Renal pelvis (tissue), 4 donors: ENCODE data around the gene CTNNA2. TPM values are rescaled to one million over a fixed set of nuclear protein-coding genes. Genes with fewer than 3 reads are reported as not detected.
A peak's percentile ranks its signal among the peaks of the same experiment; 100 is the strongest.

Source experiments
- DNase-seq: peaks from one replicate; pipeline ENCODE4 v3.0.0-alpha.2; 2013
- polyA plus RNA-seq, 3 donors: library from polyadenylated mRNA; unstranded; fragments of 120-200 nt; gene quantifications; one replicate each; pipeline ENCODE4 v1.2.1, GENCODE V29; 2013; ENCODE audit not compliant: insufficient read length in 3 of 3

CTNNA2 gene
- polyA plus RNA-seq, 3 donors = 4.0 to 5.2 (median 4.2) TPM

DNA sequence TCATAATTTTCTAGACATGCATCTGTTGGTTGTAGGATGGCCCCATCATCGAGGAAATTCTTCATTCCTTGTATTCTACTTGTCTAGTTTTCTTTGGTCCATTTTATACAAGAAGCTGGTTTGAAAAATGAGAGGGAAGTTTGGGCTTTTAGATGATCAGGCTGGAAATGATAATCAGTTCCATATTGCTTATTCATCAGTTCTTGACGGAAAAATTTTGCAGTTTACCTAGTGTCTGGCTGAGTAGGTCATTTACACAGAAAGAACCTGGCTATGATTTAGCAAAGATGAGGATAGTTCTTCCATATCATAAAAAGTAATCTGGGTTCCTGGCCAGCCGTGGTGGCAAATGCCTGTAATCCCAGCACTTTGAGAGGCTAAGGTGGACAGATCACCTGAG lies 416.8 kb downstream of the CTNNA2 start:
- DNase-seq = no peak

DNA sequence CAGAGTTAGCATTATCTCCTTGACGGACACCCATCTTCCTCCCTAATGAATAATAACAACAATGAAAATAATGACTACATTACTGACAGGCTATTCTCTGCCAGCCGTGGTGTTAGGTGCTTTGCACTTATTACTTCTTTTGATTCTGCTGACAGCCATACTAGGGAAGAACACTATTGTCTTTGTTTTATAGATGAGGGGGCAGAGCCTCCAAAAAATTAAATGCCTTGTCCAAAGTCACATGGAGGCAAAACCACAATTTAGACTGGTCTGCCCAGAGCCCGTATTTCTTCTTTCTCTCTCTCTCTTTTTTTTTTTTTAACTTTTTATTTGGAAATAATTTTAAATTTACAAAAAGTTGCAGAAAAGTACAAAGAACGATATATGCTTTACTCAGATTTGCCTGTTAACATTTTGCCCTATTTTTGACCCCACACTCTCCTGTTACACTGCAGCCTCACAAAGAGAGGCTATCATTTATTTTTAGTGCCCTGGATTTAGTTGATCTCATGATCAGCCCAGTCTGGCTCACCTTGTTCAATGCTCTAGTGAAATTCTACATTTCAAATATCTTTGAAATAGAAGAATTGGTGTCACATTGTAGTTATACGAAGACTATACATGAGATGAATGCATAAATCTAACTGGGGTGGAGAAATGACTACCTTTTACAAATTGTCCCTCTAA lies 422.3 kb downstream of the CTNNA2 start:
- no peak for DNase-seq

DNA sequence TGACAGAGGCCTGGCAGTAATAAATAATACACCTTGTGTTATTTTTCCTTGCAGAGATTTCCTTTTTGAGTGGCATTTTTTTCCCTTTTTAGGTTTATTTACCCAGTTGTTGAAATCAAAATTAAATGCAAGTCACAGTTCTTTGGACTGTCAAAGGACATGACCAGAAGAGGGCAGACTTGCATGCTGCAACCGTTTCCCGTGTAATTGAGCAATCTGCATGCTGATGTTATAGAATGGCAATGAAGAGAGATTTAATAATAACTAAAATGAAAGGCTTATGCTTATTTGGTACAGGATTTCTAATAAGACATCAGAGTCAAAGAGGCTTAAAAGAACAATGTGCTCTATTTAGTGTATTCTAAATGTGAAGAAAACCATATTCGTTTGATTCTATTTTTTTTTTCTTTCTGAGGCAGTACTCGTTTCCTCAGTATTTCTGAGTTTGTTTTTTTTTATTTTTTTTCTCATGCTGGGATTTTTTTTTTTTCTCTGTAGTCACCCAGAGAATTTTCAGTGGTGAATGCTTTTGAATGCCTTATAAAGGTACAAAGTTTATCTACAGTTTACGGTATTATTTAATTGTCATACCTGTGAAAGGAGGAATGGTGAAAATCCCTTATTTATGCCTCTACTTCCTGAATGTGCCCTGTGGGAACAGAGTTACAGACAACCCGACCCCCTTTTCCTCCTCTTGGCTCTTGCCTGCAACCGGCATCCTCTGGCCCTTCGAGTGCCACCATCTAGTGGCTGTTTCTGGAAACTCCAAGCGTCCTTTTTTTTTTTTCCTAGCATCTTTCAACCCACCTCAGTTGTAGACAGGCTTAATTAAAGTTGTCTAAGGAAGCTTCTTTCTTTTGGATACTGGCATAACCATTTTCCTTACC lies 423.2 kb downstream of the CTNNA2 start:
- peak; percentile 44 for DNase-seq

- no peak for DNase-seq
These were observed 423.9 kb downstream of the CTNNA2 start for GRCh38 chr2:79936715-79937114.

DNA sequence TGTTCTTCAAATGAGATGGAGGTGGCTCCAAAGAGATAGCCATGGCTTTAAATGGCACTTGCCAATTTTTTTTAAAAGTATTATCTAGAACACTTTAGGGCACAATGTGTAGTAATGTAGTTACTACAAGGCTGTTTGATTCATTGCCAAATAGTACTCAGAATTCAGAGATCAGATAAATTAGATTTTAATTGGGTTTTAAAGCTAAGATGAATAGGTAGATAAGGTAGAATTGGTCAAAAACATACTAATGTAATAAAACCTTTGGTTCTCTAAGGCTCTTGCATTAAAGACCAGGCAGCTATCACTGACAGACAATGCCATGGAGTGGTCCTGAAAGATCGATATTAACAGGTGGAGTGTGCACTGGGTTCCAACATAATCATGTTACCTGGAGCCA lies 425.8 kb downstream of the CTNNA2 start:
- no peak for DNase-seq

- no peak for DNase-seq
These were observed 427.5 kb downstream of the CTNNA2 start for GRCh38 chr2:79940364-79940763.

DNA sequence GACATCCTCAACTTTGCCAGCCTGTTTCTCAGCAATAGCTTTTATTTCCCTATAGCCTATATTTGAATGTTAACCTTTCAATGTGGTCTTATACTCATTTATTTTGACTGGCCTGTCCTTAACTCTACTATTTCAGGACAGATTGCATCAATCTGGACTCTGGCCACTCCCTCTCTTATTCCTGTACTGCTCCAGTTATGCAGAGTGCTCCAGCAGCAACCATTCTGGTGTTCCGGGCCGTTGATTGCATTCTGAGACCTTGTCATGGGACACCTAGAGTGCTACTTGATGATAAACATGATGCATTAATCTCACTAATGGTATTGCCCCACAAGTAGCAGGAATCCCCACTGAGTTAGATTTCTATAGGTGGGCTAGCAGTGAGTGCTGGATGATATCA lies 428.3 kb downstream of the CTNNA2 start:
- DNase-seq = no peak

GRCh38 chr2:79944205-79944604 lies 431.4 kb downstream of the CTNNA2 start:
- DNase-seq = no peak

DNA sequence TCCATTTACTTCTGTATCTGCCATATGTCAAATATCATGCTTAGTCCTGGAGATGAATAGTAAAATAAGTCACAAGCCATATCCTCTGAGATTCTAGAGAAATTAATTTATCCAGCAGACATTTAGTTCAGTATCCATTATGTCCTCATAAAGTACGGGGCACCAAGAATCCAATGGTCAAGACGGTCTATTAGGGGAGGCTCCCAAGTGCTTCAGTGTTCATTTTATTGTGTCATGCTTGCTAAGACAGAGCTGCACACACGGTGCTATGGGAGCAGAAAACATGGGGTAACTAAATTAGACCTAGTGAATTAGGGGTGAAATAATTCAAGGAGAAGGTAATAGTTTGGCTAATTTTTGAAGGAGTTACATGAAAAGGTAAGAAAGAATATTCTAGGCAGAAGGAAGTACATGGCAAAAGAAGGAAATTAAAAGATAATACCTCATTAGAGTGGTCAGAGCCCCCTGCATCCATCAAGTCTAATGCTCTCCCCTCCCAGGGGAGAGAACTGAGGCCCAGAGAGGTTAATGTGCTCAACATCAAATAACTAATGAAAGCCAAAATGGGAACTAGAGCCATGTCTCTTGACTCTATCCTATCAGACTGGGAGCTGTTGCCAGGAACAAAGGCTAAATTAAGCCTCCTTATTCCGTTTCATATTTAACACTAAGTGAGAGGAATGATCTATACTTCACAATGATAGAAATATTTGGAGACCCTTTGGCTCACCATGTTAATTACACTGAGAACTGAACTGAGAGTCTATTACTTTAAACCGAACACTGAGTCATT lies 433.0 kb downstream of the CTNNA2 start:
- DNase-seq = no peak

DNA sequence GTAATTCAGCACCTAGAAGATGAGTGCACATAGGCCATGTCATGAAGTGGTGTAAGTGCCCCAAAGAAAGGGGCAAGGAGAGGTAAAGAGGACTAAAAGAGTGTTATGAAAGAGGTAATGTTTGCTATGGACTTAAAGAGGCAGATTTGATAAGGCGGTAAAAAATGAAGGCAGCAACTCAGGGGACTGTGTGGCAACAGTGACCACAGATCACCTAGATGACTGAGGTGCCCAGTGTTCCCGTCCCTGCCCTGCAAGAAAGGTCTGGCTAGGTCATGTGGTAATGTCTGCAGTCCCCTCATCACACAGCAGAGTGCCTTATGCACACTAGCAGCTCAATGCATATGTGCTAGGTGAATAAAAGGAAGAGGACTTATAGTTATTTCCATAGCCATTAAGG lies 434.9 kb downstream of the CTNNA2 start:
- DNase-seq = no peak

- DNase-seq = no peak
These were observed 437.7 kb downstream of the CTNNA2 start for GRCh38 chr2:79950526-79950925.

- peak; percentile 16 for DNase-seq
These were observed 439.8 kb downstream of the CTNNA2 start for GRCh38 chr2:79952616-79953015.

GRCh38 chr2:79960035-79960434 lies 447.2 kb downstream of the CTNNA2 start:
- no peak for DNase-seq

DNA sequence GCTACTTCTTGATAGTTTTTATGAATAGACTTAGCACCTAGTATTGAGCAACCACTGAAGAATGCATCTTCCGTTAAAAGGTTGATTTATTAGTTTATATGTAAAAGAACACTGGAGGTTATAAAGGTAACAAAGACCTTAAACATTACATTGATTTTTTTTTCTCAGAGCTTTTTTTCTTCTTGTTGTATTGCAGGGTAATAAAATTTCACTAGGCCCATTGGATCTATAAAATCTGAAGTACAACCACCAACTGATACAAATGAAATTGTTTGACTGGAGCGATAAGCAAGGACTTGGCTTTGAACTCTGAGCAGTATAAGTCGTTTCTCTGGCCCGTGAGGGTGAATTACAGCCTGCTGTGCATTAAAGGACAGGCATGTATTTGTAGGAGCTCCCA lies 447.7 kb downstream of the CTNNA2 start:
- no peak for DNase-seq

DNA sequence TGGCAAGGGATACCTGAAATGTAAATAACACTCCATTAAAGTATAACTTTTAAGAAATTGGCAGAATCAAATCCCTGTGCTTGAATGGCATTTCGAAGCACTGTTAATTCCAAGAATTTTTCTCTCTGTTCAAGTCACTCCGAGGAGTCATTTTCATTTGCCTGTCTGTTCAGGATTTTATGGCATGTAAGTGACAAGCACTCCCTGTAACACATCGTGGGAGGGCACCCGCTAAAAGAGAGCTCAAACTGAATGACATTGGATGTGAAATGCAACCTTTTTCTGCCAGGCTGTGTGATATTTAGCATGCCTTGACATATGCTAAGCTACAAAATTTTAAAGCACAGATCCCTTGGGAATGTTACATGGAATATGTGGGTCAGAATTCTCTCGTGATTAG lies 452.1 kb downstream of the CTNNA2 start:
- DNase-seq = peak; percentile 7

DNA sequence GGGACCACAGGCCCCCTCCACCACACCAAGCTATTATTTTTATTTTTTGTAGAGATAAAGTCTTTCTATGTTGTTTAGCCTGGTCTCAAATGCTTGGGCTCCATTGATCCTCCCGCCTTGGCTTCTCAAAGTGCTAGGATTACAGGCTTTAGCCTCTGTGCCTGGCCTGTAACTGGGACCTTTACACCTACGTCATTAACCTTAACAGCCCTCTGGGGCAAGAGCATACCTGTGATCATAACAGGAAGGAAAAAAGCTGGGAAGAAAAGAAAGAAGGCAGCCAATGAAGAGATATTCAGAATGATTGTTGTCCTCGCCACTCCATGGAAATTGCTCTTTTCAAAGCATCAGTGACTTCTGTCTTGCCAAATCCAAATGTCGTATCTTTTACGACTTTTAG lies 453.5 kb downstream of the CTNNA2 start:
- no peak for DNase-seq

GRCh38 chr2:79966882-79967281 lies 454.0 kb downstream of the CTNNA2 start:
- no peak for DNase-seq

- no peak for DNase-seq
These were observed 459.0 kb downstream of the CTNNA2 start for GRCh38 chr2:79971807-79972206.

GRCh38 chr2:79972661-79973060 lies 459.8 kb downstream of the CTNNA2 start:
- no peak for DNase-seq

DNA sequence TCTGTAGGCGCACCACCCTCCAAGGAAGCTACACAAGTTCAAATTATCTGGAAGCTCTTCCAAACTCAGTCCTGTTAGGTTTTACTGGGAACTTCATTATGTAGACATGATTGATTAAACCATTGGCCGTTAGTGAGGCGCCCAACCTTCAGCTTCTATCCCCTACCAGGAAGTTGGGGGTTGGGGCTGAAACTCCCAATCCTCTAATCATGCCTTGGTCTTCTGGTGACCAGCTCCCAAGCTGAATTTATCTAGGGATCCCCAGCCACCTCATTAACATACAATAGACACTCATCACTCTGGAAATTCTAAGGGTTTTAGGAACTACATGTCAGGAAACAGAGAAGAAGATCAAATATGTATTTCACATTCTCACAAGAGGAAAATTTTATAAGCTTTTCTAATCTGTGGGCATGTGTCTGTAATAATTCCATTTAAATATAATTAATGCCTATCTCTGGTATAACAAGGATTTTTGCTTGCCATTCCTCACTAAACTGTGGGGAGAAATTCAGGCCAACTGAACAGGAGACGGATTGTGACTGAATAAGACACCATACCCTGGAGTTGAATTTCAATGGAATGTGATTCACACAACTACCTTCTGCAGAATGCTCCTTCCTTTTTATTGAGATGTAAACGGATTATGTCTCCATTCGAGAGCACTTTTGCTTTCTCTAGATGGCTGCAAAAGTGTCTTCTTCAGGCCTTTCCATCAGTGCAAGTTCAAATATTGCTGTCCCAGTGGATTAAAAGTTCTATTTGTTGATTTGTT lies 463.1 kb downstream of the CTNNA2 start:
- no peak for DNase-seq

DNA sequence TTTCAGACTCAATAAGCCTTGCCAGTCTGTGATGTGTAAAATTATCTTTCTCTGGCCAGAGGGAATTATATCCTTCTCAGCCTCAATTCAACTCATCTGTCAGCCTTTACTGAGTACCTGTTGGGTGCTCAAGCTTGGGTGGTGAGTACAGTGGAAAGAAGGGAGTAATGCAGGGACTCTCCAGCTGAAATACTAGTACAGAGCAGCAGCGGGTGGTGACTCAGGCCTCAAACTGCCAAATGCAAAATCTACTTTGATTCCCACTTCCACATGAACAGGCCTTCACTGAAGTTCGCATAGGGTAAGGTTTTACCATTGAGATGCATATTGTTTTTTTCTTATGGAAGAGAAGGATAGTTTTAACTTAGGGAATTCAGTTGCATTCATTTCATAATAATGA lies 464.9 kb downstream of the CTNNA2 start:
- no peak for DNase-seq

GRCh38 chr2:79980116-79980515 lies 467.3 kb downstream of the CTNNA2 start:
- DNase-seq = no peak
